ENCODE data around the gene PRKN.

PRKN gene

GRCh38 chr6:162019349-162019748 is 708.2 kb downstream of the PRKN start:
- no peak for DNase-seq

GRCh38 chr6:162017536-162017935 is 710.0 kb downstream of the PRKN start:
- DNase-seq: no peak

GRCh38 chr6:162014069-162014811 is 713.3 kb downstream of the PRKN start:
- no peak for DNase-seq

- no peak for DNase-seq
Observed at GRCh38 chr6:162005372-162005771, 722.2 kb downstream of the PRKN start.

GRCh38 chr6:161996783-161997182 is 730.8 kb downstream of the PRKN start:
- no peak for DNase-seq

- no peak for DNase-seq
Observed at GRCh38 chr6:161985876-161986423, 741.6 kb downstream of the PRKN start.

- DNase-seq: no peak
Observed at GRCh38 chr6:161984713-161985112, 742.9 kb downstream of the PRKN start.

GRCh38 chr6:161976553-161976952 is 751.0 kb downstream of the PRKN start:
- no peak for DNase-seq

GRCh38 chr6:161973064-161973463 is 754.5 kb downstream of the PRKN start:
- no peak for DNase-seq

- DNase-seq: no peak
Observed at GRCh38 chr6:161971043-161971442, 756.5 kb downstream of the PRKN start.

GRCh38 chr6:161963634-161964234 is 763.8 kb downstream of the PRKN start:
- DNase-seq: no peak

- no peak for DNase-seq
Observed at GRCh38 chr6:161963181-161963580, 764.4 kb downstream of the PRKN start.

- DNase-seq: no peak
Observed at GRCh38 chr6:161961796-161962195, 765.8 kb downstream of the PRKN start.

- DNase-seq: no peak
Observed at GRCh38 chr6:161961046-161961445, 766.5 kb downstream of the PRKN start.

- no peak for DNase-seq
Observed at GRCh38 chr6:161959072-161959471, 768.5 kb downstream of the PRKN start.

GRCh38 chr6:161956082-161956481 is 771.5 kb downstream of the PRKN start:
- DNase-seq: no peak

GRCh38 chr6:161954699-161955276 is 772.8 kb downstream of the PRKN start:
- DNase-seq: no peak

- no peak for DNase-seq
Observed at GRCh38 chr6:161954077-161954476, 773.5 kb downstream of the PRKN start.

GRCh38 chr6:161951126-161951525 is 776.4 kb downstream of the PRKN start:
- no peak for DNase-seq

GRCh38 chr6:161949531-161949930 is 778.0 kb downstream of the PRKN start:
- no peak for DNase-seq

- DNase-seq: no peak
Observed at GRCh38 chr6:161948462-161948861, 779.1 kb downstream of the PRKN start.

GRCh38 chr6:161947371-161947770 is 780.2 kb downstream of the PRKN start:
- no peak for DNase-seq

- DNase-seq: no peak
Observed at GRCh38 chr6:161946461-161946860, 781.1 kb downstream of the PRKN start.

- no peak for DNase-seq
Observed at GRCh38 chr6:161943561-161943960, 784.0 kb downstream of the PRKN start.

All from femur (tissue), 1 donor.